NCI-H2107 treated with DMSO at 0.1 percent for 48 hours (cell line): ENCODE results near the gene VPS33A.

Experiments
- DNase-seq: peaks from one replicate; lab custom pipeline; 2025; ENCODE audit not compliant: unreplicated experiment; lab: John Stamatoyannopoulos, UW

The VPS33A gene

DNA sequence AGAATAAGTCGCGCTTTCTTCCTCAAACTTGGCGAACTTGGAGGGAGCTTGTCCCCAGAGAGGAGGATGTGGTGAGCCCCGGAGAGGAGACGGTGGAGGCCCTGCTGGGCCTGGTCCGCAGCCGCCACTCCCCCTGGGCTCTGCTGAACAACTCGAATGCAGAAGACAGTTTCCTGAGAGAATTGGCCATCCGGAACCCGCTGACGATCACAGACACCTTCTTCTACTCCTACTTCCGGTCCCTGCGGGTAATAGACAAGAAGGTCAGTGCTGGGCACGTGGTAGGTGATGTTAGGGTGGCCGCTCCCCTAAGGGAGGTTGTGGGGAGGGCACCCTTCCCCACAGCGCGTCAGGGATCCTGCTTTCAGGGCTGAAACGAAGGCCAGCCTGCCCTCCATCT lies 81.8 kb downstream of the VPS33A start:
- no peak for DNase-seq

GRCh38 chr12:122183588-122183940 lies 82.7 kb downstream of the VPS33A start:
- DNase-seq, result no peak

- peak; percentile 59 for DNase-seq
These were observed 83.3 kb downstream of the VPS33A start, which contains the start of gene LRRC43 for GRCh38 chr12:122182887-122183587. Gene LRRC43, plus strand, starts transcription at chr12:122183123. Its CDS starts 22 bp downstream, at chr12:122183145.
